Peyer's patch (tissue), 4 donors: ENCODE results near the gene SPRY1.

Experiments
- POLR2A ChIP-seq, 2 donors: fragments of 450-650 bp; IDR thresholded peaks; one replicate each; pipeline ENCODE4 v1.5.1; 2017; ENCODE audit warnings: antibody characterized with exemption in 2 of 2, mild to moderate bottlenecking in 2 of 2, moderate library complexity in 2 of 2
- TF ChIP-seq, protein P1 (sequence below), 6 experiments: fragments of 450-650 bp in 4 of 6; fragments of 200-600 bp in 2 of 6; sonication (generic) in 1 of 6; IDR thresholded peaks; one replicate each; pipeline ENCODE4 v1.5.1; 2017 to 2019; ENCODE audit warnings: antibody characterized with exemption in 6 of 6, mild to moderate bottlenecking in 3 of 6, moderate library complexity in 1 of 6

DNA sequence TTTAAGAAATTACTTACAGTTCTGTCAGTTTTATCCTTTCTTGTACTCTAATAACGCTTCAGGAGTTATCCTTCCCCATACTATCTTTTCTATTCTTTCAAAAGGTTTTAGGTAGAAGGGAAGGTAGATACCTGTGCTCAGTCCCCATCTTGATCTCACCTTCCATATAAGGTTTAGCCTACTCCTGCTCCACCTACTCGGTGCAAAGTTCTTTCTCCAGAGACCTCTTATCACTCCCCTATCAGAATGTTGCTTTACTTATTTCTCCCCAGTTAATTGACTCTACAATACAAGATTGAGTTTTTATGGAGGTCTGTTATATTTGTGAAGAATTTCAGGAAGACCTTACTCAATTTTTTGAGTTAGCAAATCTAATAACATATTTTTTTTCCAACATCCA, 33.9 kb downstream of the SPRY1 start:
- TF ChIP-seq, protein P1, sequence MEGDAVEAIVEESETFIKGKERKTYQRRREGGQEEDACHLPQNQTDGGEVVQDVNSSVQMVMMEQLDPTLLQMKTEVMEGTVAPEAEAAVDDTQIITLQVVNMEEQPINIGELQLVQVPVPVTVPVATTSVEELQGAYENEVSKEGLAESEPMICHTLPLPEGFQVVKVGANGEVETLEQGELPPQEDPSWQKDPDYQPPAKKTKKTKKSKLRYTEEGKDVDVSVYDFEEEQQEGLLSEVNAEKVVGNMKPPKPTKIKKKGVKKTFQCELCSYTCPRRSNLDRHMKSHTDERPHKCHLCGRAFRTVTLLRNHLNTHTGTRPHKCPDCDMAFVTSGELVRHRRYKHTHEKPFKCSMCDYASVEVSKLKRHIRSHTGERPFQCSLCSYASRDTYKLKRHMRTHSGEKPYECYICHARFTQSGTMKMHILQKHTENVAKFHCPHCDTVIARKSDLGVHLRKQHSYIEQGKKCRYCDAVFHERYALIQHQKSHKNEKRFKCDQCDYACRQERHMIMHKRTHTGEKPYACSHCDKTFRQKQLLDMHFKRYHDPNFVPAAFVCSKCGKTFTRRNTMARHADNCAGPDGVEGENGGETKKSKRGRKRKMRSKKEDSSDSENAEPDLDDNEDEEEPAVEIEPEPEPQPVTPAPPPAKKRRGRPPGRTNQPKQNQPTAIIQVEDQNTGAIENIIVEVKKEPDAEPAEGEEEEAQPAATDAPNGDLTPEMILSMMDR (IDR thresholded peaks at IDR 0.05): no peak
- no peak for TF ChIP-seq POLR2A (IDR thresholded peaks at IDR 0.05)
